ENCODE measurements around the gene SH3PXD2B. TPM values are rescaled to one million over a fixed set of nuclear protein-coding genes. Genes with fewer than 3 reads are reported as not detected.

Gene SH3PXD2B
- total and polyA plus RNA-seq, 2 of the 13 experiments (the other 11 are each of a cell fraction or from before 2014, with no cell fraction given), result 3.4 to 4.6 TPM

DNA sequence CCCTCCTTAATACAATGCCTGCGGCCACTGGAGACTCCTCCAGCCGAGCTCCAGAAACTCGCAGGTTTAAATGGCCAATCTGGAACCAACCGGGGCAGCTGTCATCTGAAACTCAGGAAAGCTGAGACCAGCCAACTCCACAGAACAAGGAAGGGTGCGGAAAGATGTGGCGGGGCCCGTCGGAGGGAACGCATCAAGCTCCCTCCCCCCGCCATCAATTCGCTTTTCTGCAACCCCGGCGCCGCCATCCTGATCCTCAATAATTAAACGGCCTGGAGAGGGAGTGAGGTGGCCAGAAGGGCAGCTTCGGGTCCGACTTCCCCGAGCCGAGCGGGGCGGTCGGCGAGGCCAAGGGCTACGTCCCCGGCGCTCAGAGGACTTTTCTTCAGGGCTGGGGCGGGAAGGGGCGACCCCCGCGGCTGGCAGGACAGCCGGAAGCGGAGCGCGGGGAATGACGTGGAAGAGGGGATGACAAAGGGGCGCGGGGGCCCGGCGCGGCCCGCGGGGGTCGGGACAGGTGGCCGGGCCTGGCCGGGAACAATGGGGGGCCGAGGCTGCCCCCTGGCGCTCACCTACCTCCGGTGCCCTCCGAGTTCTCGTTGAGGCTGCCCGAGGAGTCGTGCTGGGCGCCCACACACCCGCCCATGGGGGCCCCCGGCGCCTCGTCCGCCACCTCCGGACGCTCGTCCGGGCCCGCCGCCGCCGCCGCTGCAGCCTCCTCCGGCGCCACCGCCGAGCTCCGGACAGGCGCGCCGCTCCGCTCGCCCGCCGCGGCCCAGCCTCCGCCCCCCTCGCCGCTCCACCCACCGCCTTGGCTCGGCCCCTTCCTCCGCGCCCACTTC is 171.1 kb downstream of the SH3PXD2B start, which contains the start of gene UBTD2 (continued):
- TF ChIP-seq MAFK (conservative IDR thresholded peaks at IDR 0.05 in 1 of 2, IDR thresholded peaks at IDR 0.05 in 1 of 2; ENCODE audit: low read length in 2 of 2), result no peak
- no peak for TF ChIP-seq ZNF44 (CRISPR knock-in tag; IDR thresholded peaks at IDR 0.05)
- no peak for TF ChIP-seq CREM (IDR thresholded peaks at IDR 0.05)
- TF ChIP-seq CREM (CRISPR knock-in tag; IDR thresholded peaks at IDR 0.05), result no peak
- TF ChIP-seq, protein P1, sequence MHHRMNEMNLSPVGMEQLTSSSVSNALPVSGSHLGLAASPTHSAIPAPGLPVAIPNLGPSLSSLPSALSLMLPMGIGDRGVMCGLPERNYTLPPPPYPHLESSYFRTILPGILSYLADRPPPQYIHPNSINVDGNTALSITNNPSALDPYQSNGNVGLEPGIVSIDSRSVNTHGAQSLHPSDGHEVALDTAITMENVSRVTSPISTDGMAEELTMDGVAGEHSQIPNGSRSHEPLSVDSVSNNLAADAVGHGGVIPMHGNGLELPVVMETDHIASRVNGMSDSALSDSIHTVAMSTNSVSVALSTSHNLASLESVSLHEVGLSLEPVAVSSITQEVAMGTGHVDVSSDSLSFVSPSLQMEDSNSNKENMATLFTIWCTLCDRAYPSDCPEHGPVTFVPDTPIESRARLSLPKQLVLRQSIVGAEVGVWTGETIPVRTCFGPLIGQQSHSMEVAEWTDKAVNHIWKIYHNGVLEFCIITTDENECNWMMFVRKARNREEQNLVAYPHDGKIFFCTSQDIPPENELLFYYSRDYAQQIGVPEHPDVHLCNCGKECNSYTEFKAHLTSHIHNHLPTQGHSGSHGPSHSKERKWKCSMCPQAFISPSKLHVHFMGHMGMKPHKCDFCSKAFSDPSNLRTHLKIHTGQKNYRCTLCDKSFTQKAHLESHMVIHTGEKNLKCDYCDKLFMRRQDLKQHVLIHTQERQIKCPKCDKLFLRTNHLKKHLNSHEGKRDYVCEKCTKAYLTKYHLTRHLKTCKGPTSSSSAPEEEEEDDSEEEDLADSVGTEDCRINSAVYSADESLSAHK (CRISPR knock-in tag; IDR thresholded peaks at IDR 0.05; ENCODE audit: borderline replicate concordance), result no peak
- no peak for TF ChIP-seq FIP1L1 (IDR thresholded peaks at IDR 0.05; ENCODE audit: borderline replicate concordance, insufficient read depth, low read depth, low read length)
- TF ChIP-seq, protein P2, sequence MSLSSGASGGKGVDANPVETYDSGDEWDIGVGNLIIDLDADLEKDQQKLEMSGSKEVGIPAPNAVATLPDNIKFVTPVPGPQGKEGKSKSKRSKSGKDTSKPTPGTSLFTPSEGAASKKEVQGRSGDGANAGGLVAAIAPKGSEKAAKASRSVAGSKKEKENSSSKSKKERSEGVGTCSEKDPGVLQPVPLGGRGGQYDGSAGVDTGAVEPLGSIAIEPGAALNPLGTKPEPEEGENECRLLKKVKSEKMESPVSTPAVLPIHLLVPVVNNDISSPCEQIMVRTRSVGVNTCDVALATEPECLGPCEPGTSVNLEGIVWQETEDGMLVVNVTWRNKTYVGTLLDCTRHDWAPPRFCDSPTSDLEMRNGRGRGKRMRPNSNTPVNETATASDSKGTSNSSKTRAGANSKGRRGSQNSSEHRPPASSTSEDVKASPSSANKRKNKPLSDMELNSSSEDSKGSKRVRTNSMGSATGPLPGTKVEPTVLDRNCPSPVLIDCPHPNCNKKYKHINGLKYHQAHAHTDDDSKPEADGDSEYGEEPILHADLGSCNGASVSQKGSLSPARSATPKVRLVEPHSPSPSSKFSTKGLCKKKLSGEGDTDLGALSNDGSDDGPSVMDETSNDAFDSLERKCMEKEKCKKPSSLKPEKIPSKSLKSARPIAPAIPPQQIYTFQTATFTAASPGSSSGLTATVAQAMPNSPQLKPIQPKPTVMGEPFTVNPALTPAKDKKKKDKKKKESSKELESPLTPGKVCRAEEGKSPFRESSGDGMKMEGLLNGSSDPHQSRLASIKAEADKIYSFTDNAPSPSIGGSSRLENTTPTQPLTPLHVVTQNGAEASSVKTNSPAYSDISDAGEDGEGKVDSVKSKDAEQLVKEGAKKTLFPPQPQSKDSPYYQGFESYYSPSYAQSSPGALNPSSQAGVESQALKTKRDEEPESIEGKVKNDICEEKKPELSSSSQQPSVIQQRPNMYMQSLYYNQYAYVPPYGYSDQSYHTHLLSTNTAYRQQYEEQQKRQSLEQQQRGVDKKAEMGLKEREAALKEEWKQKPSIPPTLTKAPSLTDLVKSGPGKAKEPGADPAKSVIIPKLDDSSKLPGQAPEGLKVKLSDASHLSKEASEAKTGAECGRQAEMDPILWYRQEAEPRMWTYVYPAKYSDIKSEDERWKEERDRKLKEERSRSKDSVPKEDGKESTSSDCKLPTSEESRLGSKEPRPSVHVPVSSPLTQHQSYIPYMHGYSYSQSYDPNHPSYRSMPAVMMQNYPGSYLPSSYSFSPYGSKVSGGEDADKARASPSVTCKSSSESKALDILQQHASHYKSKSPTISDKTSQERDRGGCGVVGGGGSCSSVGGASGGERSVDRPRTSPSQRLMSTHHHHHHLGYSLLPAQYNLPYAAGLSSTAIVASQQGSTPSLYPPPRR (CRISPR knock-in tag; IDR thresholded peaks at IDR 0.05; ENCODE audit: borderline replicate concordance), result no peak
- TF ChIP-seq BRCA1 (CRISPR knock-in tag; IDR thresholded peaks at IDR 0.05), result no peak
- TF ChIP-seq KLF15 (CRISPR knock-in tag; IDR thresholded peaks at IDR 0.05; ENCODE audit: borderline replicate concordance), result no peak
- no peak for TF ChIP-seq ZNF549 (CRISPR knock-in tag; IDR thresholded peaks at IDR 0.05)
- TF ChIP-seq, protein P3, sequence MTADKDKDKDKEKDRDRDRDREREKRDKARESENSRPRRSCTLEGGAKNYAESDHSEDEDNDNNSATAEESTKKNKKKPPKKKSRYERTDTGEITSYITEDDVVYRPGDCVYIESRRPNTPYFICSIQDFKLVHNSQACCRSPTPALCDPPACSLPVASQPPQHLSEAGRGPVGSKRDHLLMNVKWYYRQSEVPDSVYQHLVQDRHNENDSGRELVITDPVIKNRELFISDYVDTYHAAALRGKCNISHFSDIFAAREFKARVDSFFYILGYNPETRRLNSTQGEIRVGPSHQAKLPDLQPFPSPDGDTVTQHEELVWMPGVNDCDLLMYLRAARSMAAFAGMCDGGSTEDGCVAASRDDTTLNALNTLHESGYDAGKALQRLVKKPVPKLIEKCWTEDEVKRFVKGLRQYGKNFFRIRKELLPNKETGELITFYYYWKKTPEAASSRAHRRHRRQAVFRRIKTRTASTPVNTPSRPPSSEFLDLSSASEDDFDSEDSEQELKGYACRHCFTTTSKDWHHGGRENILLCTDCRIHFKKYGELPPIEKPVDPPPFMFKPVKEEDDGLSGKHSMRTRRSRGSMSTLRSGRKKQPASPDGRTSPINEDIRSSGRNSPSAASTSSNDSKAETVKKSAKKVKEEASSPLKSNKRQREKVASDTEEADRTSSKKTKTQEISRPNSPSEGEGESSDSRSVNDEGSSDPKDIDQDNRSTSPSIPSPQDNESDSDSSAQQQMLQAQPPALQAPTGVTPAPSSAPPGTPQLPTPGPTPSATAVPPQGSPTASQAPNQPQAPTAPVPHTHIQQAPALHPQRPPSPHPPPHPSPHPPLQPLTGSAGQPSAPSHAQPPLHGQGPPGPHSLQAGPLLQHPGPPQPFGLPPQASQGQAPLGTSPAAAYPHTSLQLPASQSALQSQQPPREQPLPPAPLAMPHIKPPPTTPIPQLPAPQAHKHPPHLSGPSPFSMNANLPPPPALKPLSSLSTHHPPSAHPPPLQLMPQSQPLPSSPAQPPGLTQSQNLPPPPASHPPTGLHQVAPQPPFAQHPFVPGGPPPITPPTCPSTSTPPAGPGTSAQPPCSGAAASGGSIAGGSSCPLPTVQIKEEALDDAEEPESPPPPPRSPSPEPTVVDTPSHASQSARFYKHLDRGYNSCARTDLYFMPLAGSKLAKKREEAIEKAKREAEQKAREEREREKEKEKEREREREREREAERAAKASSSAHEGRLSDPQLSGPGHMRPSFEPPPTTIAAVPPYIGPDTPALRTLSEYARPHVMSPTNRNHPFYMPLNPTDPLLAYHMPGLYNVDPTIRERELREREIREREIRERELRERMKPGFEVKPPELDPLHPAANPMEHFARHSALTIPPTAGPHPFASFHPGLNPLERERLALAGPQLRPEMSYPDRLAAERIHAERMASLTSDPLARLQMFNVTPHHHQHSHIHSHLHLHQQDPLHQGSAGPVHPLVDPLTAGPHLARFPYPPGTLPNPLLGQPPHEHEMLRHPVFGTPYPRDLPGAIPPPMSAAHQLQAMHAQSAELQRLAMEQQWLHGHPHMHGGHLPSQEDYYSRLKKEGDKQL (CRISPR knock-in tag; IDR thresholded peaks at IDR 0.05; ENCODE audit: low read depth), result no peak
- TF ChIP-seq, protein P4, sequence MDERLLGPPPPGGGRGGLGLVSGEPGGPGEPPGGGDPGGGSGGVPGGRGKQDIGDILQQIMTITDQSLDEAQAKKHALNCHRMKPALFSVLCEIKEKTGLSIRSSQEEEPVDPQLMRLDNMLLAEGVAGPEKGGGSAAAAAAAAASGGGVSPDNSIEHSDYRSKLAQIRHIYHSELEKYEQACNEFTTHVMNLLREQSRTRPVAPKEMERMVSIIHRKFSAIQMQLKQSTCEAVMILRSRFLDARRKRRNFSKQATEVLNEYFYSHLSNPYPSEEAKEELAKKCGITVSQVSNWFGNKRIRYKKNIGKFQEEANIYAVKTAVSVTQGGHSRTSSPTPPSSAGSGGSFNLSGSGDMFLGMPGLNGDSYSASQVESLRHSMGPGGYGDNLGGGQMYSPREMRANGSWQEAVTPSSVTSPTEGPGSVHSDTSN (CRISPR knock-in tag; IDR thresholded peaks at IDR 0.05), result no peak
- no peak for TF ChIP-seq SMC3 (IDR thresholded peaks at IDR 0.05; ENCODE audit: low read length)
- no peak for TF ChIP-seq SOX6 (IDR thresholded peaks at IDR 0.05)
- TF ChIP-seq SOX6 (CRISPR knock-in tag; IDR thresholded peaks at IDR 0.05), result peak; percentile 78
